Lung microvascular endothelial cell (primary cell): ENCODE measurements around the gene COL17A1. TPM values are rescaled to one million over a fixed set of nuclear protein-coding genes. Genes with fewer than 3 reads are reported as not detected.

Source experiments
- DNase-seq, 2 donors: peaks; one replicate each; pipeline versions ENCODE4 v3.0.0 to v3.0.0-alpha.2; 2010; ENCODE audit warnings: low read depth in 2 of 2
- total RNA-seq: library from RNA; depleted of rRNA; stranded (reverse); fragments of >200 nt; gene quantifications from 2 replicates; pipeline ENCODE4 v1.2.1, GENCODE V29; 2014

The COL17A1 gene
- total RNA-seq, 1 donor from 2014 or later = under 0.01 TPM

- no peak for DNase-seq
Measured at GRCh38 chr10:104053201-104053600, 32.5 kb downstream of the COL17A1 start.

GRCh38 chr10:104052431-104052830, 33.2 kb downstream of the COL17A1 start:
- DNase-seq = no peak

- DNase-seq = peak in 1 of 2 donors; percentile 80
Measured at GRCh38 chr10:104049504-104050250, 36.0 kb downstream of the COL17A1 start.

- no peak for DNase-seq
Measured at GRCh38 chr10:104046651-104047050, 39.0 kb downstream of the COL17A1 start.

- DNase-seq = peak; percentile 82 to 84
Measured at GRCh38 chr10:104045151-104046089, 40.3 kb downstream of the COL17A1 start.

- DNase-seq = no peak
Measured at GRCh38 chr10:104043854-104044253, 41.8 kb downstream of the COL17A1 start.

- DNase-seq = no peak
Measured at GRCh38 chr10:104043185-104043830, 42.4 kb downstream of the COL17A1 start.

GRCh38 chr10:104041891-104042535, 43.7 kb downstream of the COL17A1 start:
- no peak for DNase-seq

- DNase-seq = no peak
Measured at GRCh38 chr10:104040862-104041789, 44.6 kb downstream of the COL17A1 start.

GRCh38 chr10:104040382-104040781, 45.3 kb downstream of the COL17A1 start:
- no peak for DNase-seq

- DNase-seq = no peak
Measured at GRCh38 chr10:104038958-104039752, 46.5 kb downstream of the COL17A1 start.

- no peak for DNase-seq
Measured at GRCh38 chr10:104038537-104038936, 47.1 kb downstream of the COL17A1 start.

- no peak for DNase-seq
Measured at GRCh38 chr10:104037261-104037951, 48.3 kb downstream of the COL17A1 start.

- no peak for DNase-seq
Measured at GRCh38 chr10:104036518-104037260, 49.0 kb downstream of the COL17A1 start.

- DNase-seq = no peak
Measured at GRCh38 chr10:104036069-104036384, 49.7 kb downstream of the COL17A1 start.

GRCh38 chr10:104035194-104036068, 50.2 kb downstream of the COL17A1 start:
- no peak for DNase-seq
